HG02970 (cell line): Measurements from ENCODE around the gene TARBP2.

ENCODE experiments used
- ATAC-seq: cut with Tn5 transposase; IDR thresholded peaks from one replicate; pipeline ENCODE4 v1.9.1; 2021; ENCODE audit warnings: mild to moderate bottlenecking, moderate library complexity, moderate number of reproducible peaks; ENCODE audit not compliant: unreplicated experiment, low FRiP score

Gene TARBP2, protein sequence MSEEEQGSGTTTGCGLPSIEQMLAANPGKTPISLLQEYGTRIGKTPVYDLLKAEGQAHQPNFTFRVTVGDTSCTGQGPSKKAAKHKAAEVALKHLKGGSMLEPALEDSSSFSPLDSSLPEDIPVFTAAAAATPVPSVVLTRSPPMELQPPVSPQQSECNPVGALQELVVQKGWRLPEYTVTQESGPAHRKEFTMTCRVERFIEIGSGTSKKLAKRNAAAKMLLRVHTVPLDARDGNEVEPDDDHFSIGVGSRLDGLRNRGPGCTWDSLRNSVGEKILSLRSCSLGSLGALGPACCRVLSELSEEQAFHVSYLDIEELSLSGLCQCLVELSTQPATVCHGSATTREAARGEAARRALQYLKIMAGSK

DNA sequence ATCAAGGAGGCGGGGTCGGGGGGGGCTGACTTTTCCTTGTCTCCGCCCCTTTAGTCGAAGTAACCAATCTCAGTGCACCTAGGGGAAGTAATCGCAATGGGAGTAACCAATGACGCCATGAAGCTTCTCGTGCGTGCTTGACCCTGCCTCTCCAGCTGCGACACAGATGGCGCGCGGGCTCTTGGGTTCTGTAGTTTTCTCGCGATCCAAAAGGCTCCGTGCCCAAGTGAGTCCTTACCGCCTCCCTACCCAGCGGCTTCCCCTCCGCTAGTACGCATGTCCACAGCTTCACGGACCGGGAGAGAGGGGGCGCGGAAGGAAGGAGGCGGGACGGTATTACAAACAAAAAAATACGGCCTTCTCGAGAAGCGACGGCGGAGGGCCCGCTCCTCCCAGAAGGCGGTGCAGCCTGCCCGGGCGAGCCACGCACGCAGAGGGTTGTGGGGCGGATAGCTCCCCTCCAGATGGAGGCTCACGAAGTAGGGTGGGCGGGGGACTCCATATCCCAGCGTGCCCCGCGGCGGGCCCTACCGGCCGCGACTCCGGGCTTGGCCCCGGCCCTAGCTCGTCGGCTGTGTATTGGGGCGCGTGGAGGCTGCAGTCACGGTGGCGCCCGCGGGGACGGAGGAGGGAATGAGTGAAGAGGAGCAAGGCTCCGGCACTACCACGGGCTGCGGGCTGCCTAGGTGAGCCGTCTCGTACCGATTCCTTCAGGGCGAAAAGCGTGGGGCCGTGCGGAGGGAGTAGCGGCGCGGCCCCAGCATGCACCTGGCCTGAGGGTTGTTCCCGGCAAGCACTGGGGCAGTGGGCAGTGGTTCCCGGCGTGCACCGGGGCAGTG is at the start of gene TARBP2:
TARBP2 (plus strand) TSS at position 508 of the 839 bp plus-strand sequence; CDS start at position 634, 126 bp downstream.
- ATAC-seq, result peak; percentile 83

DNA sequence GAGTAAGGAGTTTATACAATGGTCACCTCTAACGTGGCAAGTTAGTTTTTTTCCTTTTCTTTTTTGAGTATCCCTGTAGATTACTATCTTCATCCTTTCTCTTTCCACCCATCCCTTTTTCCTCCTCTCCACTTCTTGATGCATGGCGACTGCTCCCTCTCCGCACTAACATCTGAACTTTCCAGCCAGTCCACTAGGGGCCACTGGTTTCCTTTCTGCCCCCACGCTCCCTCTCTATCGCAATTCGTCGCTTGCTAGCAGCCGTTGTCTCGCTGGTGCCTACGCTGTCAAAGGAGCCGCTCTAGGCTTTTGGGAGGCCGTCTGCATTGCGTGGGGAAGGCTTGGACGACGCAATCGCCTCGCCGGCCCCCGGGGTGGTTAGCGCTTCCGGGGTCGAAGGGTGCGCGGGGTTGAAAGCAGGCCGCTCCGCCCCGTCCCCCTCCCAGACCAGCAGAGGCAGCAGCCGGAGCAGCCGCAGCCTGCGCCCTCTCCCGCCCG is 49.4 kb upstream of the TARBP2 start, which contains the start of gene PCBP2:
PCBP2 (plus strand) TSS at position 442 of the 498 bp plus-strand sequence. CDS start 2,699 bp downstream, outside the sequence.
- peak; percentile 93 for ATAC-seq

DNA sequence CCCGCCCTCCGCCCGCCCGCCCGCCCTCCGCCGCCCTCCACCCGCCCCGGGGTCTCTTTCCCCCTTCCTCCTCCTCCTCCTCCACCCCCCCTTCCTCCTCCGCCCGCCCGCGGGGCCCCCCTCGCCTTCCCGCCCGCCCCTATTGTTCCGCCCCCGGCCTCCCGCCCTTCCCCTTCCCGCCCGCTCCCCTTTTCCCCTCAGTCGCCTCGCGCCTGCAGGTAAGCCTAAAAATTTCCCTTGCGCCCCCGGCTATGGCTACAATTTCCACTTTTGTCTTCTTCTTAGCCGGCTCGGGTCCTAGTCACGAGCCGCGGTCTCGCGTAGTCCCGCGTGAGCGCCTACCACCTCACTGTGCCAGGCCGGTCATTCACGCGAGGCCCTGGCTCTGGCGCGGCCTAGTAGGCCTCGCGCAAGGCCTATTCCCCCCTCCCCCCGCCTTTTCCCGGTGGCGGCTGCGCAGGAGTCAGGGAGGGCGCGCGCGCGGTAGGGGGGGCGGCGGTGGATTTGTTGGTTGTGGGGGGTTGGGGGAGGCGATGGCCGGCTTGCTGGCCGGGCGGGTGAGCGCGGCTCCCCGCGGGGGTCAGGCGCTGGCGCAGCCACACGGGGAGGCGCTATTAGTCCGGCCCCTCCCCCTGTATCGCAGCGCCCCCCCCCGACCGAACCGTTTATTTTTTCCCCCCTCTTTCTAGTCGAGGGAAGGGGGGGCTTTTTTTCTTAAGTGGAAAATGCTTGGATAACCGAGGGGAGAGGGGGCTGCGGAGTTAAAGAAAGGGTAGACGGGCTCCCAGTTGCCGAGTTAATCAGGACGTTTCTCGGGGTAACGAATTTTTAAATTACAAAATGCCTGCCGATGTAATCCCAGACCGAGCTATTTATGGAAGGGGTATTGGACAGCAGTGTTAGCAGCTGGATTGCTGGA is 48.7 kb upstream of the TARBP2 start:
- no peak for ATAC-seq

DNA sequence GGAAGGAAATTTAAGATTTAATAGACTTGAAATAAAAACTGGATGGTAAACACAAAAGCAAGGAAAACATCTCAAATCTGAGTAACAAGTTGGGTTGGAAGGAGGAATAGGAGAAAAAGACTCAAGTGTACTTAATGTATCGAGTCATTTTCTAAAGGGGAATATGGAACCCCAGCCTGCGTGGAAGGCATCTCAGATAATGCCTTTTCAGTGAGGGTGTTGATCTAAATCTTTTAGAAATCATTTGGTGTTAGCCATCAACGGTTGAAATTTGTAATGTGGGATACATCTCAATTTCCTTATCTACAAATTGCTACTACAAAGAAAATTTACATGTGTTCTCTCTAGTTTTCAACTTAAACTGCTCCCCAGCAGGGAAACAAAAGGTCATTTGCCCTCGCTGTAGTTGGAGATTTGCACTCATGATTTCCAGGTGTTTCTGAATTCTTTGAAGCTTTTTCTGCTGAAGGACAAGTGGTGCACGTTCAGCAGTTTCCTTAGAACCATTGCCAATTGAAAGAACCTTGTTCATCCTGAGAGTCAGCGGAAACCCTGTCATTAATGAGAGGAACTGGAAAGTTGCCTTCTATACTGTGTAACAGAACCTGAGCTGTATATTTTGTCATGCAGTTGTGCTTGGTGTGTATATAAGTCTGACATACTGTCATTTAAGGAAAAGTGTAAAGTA is 47.0 kb upstream of the TARBP2 start:
- ATAC-seq, result no peak

DNA sequence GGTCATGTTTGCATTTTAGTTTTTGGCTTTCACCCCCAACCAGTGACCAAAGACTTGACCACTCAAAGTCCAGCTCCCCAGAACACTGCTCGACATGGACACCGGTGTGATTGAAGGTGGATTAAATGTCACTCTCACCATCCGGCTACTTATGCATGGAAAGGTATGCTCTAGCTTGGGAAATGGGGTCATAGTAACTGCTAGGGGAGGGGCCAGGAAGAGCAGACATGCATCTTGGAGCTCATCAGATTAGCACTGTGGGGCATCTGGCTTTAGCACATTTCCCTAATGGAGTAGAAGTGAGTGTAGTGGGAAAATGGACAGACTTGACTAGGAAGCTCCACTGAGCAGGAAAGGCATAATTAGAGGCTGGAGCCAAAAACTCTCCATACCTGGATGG is 46.4 kb upstream of the TARBP2 start:
- ATAC-seq, result no peak

DNA sequence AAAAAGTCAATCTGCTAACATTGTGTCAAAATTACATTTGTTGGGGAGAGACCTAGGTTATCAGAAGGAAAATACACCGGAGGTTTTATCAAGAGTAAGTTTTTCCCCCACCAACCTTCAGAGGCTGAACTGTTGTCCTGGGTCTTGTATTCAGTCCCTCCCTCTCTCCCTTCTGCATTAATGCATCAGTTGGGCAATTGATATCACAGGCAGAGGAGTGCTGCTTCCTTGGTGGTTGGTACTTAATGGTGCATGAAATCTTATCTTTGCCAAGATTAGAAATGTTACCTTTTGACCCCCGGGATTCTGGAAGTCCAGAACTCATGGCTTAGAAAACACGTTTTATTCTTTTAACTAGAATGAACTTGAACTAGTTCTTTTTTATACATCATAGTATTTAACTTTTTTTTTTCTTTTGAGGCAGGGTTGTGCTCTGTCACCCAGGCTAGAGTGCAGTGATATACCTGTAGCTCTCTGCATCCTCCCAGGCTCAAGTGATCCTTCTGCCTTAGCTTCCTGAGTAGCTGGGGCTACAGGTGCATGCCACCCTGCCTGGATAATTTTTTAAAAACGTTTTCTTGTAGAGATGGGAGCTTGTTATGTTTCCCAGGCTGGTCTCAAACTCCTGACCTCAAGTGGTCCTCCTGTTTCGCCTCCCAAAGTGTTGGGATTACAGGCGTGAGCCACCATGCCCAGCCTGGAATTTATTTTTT is 44.3 kb upstream of the TARBP2 start:
- ATAC-seq, result no peak

DNA sequence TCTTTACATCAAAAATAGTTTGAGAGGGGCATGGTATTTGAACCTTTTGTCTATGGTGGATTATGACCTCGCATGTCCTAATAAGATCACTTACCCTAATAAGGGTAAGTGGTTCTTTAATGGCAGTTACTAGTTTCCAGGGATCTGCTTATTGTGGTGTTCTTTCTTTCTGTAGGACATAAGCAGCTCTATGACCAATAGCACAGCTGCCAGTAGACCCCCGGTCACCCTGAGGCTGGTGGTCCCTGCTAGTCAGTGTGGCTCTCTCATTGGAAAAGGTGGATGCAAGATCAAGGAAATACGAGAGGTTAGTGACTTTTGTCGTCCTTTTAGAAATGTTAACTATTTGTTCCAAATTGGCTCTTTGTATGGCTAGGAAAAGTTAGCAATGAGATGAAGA is 42.0 kb upstream of the TARBP2 start:
- no peak for ATAC-seq

DNA sequence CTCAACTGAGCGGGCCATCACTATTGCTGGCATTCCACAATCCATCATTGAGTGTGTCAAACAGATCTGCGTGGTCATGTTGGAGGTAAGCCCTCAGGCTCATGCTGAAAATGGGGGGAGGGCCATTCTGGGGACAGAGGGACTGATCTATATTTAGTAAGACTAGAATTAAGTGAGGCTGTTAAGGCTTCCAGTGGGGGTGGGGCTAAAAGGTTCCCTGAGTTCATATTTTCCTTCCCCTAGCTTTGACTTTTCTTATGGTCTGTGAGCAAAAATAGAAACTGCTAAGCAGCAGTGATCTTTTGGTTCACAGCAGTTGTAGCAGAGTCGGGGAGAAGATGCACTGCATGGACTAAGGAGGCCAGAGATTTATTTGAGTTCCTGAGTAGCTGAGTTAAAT is 40.0 kb upstream of the TARBP2 start:
- no peak for ATAC-seq

DNA sequence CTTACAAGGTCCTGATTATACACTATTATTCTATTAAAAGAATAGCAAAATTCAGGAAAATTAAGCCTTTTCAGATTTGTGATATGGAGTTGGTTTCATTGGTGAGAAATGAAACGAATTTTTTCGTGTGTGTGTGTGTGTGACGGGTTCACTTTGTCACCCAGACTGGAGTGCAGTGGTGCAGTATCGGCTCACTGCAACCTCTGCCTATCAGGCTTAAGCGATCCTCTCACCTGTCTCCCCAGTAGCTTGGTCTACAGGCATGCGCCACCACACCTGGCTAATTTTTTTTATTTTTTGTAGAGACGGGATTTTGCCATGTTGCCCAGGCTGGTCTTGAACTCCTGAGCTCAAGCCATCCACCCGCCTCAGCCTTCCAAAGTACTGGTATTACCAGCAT is 39.5 kb upstream of the TARBP2 start:
- no peak for ATAC-seq

DNA sequence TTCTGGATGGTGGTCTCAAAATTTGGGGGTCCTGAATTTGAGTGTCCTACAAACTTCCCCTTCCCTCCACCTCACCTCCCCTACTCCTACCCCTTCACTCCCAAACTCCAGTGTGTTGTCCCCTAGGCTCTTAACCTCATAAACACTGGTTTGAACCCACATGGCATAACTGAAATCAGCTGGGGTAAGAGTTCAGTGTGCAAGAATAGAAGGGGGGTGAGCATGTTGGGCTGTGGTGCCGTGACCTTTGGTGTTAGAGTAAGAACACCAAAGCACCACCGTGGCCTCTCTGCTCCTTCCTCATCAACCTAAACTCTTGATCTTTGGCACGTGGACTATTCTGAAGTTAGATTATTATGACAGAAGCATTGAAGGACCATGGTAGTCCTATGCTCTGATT is 38.1 kb upstream of the TARBP2 start:
- no peak for ATAC-seq

DNA sequence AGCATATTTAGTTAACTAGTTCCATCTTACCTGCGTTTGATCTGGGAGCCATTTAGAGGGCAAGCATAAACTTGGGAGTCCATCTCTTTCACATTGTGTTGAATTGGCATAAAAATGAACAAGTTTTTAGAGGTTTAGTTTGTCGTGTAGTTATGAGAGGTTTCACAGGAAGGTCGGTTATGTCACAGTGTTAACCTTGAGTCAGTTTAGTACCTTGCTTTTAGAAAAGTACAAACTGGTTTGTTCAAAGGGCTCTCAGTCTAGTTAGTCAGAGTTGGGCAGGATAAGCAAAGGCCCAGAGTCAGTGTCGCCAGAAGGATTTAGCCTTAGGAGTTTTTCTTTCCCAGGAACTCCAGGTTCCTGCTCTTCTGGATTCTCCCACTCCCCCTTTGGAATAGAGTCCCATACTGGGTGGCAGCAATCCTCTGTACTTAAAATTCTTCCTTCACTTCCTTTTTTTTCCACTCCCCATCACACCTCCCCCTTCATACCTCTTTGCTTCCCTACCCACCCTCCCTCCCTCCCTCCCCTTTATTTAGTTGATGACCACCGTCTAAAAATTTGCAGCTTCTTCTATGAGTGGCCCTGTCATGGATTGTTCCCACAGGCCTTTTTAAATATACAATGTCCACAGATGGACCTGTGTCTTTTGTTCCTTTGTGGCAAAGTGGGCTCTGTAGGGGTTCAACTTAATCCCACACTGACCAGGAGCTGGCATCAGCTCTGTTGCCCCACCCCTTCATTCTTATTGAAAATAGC is 37.1 kb upstream of the TARBP2 start:
- no peak for ATAC-seq

DNA sequence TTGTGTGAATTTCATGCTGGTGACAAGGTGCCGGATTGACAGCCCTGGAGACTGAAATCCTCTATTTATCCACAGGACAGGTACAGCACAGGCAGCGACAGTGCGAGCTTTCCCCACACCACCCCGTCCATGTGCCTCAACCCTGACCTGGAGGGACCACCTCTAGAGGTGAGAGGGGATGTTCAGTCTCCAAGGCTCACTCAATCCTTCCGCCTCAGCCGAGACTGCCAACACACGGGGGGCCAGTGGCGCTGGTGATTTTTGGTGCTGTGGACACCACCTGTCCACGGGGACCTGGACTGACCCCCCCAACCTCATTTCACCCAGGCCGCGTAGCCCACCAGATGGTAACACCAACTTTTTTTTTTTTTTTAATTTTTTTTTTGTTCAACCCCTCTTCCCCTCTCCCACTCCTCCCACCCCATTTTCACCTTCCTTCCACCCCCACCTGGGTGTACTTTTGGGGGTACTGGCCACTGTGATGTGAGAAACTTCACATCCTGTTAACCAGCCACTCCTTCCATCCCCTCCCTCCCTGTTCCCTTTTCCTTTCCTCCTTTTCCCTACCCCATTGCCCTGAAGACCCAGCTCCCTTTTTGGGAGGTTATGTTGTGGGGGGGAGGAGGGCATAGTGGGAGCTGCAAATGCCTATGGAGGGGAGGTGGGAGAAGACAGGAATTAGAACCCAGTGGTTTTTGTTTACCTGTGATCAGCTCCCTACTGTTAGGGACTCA is 36.2 kb upstream of the TARBP2 start:
- no peak for ATAC-seq

DNA sequence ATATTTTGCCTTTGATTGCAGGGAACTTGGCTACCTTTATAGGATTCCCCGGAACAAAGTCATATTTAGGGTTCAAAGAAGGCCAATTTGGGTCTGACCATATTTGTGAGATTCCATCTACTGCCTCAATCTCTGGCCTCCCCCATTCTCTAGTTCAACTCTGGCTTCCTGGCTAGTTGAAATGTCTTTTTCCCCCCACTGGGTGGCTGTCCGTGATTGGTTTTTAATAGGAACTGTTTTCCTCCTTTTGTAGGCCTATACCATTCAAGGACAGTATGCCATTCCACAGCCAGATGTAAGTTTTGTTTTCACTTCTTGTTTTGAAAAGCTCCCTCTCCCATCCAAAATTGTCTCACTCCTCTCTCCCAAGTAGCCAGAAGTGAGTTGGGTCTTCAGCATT is 35.4 kb upstream of the TARBP2 start:
- no peak for ATAC-seq

DNA sequence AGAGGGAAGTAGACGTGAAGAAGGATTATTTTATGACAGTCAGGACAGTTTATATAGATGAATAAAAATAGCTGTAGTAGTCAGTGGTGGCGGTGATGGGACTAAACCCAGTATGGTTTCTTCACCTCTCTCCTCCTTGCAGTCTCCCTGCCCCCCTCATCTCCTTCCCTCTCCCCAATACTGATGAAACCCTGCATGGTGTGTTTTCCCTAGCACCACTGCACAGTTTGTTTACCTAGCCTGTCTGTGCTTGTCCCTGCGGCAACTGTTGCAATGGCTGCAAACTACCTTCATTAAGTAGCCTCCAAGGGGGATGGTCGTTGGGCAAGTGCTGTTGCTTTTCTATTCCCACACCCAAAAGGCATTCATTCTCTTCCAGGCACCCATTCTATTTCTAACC is 34.4 kb upstream of the TARBP2 start:
- no peak for ATAC-seq

DNA sequence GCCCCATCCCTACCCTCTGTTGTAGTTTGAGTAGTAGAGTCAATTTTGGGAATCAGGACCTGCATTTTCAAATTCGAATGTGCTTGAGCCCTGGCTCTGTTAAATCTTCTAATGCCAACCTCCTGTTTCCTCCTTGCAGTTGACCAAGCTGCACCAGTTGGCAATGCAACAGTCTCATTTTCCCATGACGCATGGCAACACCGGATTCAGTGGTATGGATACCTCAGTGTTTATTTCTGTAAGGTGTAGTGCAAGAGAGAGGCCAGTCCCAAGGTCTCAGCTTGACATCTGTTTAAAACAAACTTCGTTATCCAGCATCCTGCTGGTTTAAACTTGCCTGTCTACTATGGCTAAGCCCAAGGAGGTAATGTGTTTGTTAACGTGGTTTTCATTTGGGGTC is 34.0 kb upstream of the TARBP2 start:
- no peak for ATAC-seq

DNA sequence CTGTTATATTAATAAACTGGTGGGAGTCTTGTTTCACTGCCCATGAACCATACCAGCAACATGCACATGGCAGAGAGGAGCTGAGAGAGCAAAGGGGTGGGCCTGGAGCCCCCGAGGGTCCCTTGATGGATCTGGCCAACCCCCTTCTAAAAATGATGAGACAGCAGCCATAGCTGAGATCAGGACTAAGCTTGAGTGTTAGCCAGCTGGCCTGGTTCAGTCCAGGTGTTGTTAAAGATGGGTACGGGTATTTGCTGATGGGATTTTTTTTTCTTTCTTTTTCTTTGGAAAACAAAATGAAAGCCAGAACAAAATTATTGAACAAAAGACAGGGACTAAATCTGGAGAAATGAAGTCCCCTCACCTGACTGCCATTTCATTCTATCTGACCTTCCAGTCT is 33.2 kb upstream of the TARBP2 start:
- ATAC-seq, result no peak

DNA sequence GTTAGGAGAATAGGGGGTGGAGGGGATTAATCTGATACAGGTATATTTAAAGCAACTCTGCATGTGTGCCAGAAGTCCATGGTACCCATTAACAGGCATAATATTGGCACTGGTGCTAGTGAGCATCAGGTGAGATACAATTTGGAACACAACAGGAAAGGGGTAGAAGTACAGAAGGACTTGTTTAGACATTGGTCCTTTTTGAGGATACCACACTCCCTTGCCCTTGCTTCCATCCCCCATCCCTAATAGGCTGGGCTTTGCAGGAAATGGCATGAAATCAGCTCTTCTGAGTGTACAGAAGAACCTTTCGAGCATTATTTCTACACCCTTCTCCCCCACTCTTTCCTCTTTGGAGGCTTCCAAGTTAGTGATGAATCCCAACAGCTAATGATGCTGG is 32.8 kb upstream of the TARBP2 start:
- ATAC-seq, result no peak

DNA sequence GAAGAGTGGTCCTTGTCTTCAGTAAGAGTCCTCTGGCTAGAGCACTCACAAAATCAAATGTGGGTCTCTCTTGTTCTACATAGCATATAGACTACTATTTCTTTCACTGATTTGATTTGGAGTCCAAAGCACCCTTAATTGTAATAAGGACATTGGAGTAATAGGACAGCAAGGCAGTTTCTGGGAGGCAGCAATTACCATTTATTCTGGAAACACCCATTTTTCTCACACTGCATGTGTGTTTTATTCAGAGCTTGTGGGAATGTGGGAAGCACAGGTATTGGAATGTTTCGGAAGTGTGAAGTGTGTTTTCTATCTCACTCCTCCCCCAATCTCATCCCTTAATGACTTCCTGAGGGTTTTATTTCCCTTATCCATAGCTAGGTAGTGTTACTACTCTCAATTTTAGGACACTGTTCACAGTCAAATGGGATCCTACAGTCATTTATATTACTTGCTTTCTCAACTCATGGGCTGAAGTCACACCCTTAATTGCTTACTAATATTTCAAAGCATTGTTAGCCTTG is 29.0 kb upstream of the TARBP2 start:
- no peak for ATAC-seq
